NCI-H2196 (cell line): ENCODE measurements around the gene GCLM.

Experiments used
- DNase-seq: peaks from one replicate; lab custom pipeline; 2025; ENCODE audit not compliant: unreplicated experiment; lab: John Stamatoyannopoulos, UW

Gene GCLM

GRCh38 chr1:93847811-93848288 lies 61.4 kb downstream of the GCLM start:
- DNase-seq: peak; percentile 71

GRCh38 chr1:93846992-93847810 lies 62.0 kb downstream of the GCLM start:
- DNase-seq: peak; percentile 89

- DNase-seq: peak; percentile 85
Observed at GRCh38 chr1:93846206-93846991, 62.8 kb downstream of the GCLM start.

GRCh38 chr1:93845538-93846205 lies 63.6 kb downstream of the GCLM start:
- DNase-seq: no peak

GRCh38 chr1:93844262-93845045 lies 64.8 kb downstream of the GCLM start:
- peak; percentile 77 for DNase-seq

- DNase-seq: no peak
Observed at GRCh38 chr1:93842750-93843500, 66.3 kb downstream of the GCLM start.

GRCh38 chr1:93841771-93842170 lies 67.5 kb downstream of the GCLM start:
- DNase-seq: no peak

- DNase-seq: no peak
Observed at GRCh38 chr1:93840956-93841482, 68.2 kb downstream of the GCLM start.

GRCh38 chr1:93839753-93840152 lies 69.5 kb downstream of the GCLM start:
- DNase-seq: no peak

GRCh38 chr1:93839307-93839706 lies 69.9 kb downstream of the GCLM start:
- DNase-seq: no peak

GRCh38 chr1:93837961-93838360 lies 71.3 kb downstream of the GCLM start:
- no peak for DNase-seq
